Measurements from ENCODE around the gene MACC1. TPM values are rescaled to one million over a fixed set of nuclear protein-coding genes. Genes with fewer than 3 reads are reported as not detected.

MACC1 gene
- total RNA-seq, 2 donors from 2014 or later, result 0.14 to 0.56 TPM

DNA sequence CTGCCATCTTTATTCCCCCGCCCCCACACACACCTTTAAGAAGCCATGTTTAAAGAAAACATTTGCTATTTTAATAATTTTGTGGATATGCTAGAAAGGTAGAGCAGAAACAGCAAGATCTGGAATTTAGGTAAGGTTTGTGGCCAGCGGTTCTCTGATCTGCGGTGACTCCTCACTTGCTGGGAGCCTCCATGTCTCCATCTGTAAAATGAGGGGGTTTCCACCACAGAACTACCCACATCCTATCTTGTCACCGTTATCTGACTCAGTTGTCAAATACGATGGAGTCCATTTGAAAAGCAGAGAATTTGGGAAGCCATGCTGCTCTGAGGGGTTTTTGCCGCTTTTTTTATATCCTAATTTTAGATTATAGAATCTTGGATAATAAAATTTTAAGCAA, 23.3 kb downstream of the MACC1 start:
- Histone ChIP-seq H3K4me3 (no peak overlapping the region), H3K9me3 (peaks cover 5% of the 10 kb centered on the region), H3K4me1 (ENCODE audit: control insufficient read depth in 1 of 2, low read depth in 2 of 2) (no peaks in the 10 kb centered on the region), H3K27me3 (replicated peaks; ENCODE audit: insufficient read depth) (no peaks in the 10 kb centered on the region), H3K36me3 (no peaks in the 10 kb centered on the region), H3K27ac (peak overlapping the region in 1 of 2 donors; percentile 8)
- DNase-seq (ENCODE audit: low spot score) (no peak), ATAC-seq (ENCODE audit: insufficient number of reproducible peaks, low FRiP score, low read depth) (no peak)
- TF ChIP-seq, protein P1, sequence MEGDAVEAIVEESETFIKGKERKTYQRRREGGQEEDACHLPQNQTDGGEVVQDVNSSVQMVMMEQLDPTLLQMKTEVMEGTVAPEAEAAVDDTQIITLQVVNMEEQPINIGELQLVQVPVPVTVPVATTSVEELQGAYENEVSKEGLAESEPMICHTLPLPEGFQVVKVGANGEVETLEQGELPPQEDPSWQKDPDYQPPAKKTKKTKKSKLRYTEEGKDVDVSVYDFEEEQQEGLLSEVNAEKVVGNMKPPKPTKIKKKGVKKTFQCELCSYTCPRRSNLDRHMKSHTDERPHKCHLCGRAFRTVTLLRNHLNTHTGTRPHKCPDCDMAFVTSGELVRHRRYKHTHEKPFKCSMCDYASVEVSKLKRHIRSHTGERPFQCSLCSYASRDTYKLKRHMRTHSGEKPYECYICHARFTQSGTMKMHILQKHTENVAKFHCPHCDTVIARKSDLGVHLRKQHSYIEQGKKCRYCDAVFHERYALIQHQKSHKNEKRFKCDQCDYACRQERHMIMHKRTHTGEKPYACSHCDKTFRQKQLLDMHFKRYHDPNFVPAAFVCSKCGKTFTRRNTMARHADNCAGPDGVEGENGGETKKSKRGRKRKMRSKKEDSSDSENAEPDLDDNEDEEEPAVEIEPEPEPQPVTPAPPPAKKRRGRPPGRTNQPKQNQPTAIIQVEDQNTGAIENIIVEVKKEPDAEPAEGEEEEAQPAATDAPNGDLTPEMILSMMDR (IDR thresholded peaks at IDR 0.05), result no peak

DNA sequence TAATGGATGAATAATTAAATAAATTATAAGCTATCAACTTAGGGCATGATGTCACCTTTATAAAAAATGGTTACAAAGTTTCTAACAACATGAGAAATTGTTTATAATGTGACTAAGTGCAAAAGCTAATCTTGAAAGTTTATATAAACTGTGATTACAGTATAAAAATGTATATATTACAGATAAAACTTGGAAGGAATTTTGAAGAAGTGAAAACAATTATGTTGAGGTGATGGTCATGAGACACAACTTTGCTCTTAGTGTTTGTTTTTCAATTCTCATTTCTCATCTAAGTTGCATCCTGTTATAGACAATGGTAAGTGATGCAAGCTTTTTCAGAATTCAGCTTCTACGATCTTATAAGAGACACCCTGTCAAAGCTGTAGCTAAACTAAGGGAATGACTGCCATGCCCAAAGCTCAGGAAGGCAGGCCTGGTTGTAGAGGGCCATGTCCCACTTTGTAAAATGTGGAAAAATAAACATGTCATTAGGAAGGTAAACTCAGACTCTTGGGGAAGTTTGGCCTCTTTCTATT, 23.9 kb downstream of the MACC1 start:
- H3K4me3 ChIP-seq, result no peak overlapping the region
- H3K4me1 ChIP-seq (ENCODE audit: control insufficient read depth in 1 of 2, low read depth in 2 of 2), result no peaks in the 10 kb centered on the region
- peaks cover 5% of the 10 kb centered on the region for H3K9me3 ChIP-seq
- no peaks in the 10 kb centered on the region for H3K27me3 ChIP-seq (replicated peaks; ENCODE audit: insufficient read depth)
- TF ChIP-seq, protein P1 (IDR thresholded peaks at IDR 0.05), result no peak
- no peak for ATAC-seq (ENCODE audit: insufficient number of reproducible peaks, low FRiP score, low read depth)
- no peaks in the 10 kb centered on the region for H3K36me3 ChIP-seq
- H3K27ac ChIP-seq, result peak overlapping the region in 1 of 2 donors; percentile 8
- DNase-seq (ENCODE audit: low spot score), result no peak

DNA sequence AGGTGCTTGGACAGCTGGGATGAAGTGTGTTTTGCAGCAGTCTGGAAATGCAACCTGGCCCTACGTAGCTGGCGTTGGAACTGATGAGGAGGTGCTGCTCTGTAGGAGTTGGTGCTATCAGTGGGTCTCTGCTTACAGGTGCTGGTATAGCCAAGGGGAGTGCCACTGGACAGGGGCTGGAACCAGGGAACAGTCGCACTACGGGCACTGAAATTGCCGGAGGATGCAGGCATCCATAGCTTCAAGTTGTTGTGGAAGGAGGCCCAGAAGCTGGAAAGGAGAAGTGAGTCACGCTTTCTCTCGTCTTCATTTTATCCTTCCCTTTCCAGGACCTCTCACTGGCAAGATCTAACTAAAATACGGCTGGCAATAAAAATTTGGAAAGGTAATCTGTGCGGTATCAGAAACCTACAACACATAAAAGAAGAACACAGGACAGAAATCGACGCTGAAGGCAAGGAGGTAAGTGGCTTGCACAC, 25.8 kb downstream of the MACC1 start:
- TF ChIP-seq, protein P1 (IDR thresholded peaks at IDR 0.05), result no peak
- H3K27ac ChIP-seq, result no peak overlapping the region
- H3K36me3 ChIP-seq, result no peaks in the 10 kb centered on the region
- H3K27me3 ChIP-seq (replicated peaks; ENCODE audit: insufficient read depth), result no peaks in the 10 kb centered on the region
- no peak overlapping the region for H3K4me3 ChIP-seq
- no peak for DNase-seq (ENCODE audit: low spot score)
- ATAC-seq (ENCODE audit: insufficient number of reproducible peaks, low FRiP score, low read depth), result no peak
- peaks cover 5% of the 10 kb centered on the region for H3K9me3 ChIP-seq
- H3K4me1 ChIP-seq (ENCODE audit: control insufficient read depth in 1 of 2, low read depth in 2 of 2), result no peaks in the 10 kb centered on the region

DNA sequence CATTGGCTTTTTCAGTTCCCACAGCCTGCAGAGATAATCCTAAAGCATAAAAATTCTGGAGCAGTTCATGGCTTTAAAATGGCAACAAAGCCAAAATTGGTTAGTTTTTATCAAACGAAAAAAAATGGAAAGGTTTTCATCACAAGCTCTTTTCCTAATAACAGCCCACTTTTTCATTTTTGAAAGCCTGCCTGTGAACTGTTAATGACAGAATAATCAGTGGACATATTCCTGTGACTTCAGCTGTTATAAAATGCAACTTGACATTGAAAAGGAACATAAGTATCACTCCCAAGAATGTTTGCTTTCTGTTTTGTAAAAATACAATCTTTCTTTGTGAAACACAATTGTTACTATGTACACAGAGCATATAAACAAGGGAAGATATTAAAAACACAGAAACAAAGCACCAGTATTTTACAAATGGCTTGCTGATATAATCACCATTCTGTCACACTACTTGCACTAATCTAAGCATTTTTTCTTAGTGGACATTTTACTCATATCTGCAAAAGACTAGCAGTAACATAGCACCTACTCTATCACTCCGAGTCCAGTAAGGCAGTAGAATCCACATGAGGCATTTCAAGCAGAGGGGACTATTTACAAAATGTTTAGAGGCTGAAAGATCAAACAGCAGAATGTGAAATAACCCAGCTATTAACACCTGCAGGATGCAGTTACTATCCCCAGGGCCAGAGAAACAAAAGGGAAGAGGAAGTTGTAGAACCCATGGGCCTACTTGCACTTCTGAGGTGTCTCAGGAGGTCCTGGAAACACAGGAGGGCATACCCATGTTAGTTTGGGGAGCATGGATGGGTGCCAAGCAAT, 26.4 kb downstream of the MACC1 start:
- Histone ChIP-seq H3K4me1 (ENCODE audit: control insufficient read depth in 1 of 2, low read depth in 2 of 2) (no peaks in the 10 kb centered on the region), H3K36me3 (no peaks in the 10 kb centered on the region), H3K27me3 (replicated peaks; ENCODE audit: insufficient read depth) (no peaks in the 10 kb centered on the region), H3K9me3 (peaks cover 5% of the 10 kb centered on the region), H3K27ac (no peak overlapping the region), H3K4me3 (no peak overlapping the region)
- no peak for ATAC-seq (ENCODE audit: insufficient number of reproducible peaks, low FRiP score, low read depth)
- TF ChIP-seq, protein P1 (IDR thresholded peaks at IDR 0.05), result no peak
- no peak for DNase-seq (ENCODE audit: low spot score)

DNA sequence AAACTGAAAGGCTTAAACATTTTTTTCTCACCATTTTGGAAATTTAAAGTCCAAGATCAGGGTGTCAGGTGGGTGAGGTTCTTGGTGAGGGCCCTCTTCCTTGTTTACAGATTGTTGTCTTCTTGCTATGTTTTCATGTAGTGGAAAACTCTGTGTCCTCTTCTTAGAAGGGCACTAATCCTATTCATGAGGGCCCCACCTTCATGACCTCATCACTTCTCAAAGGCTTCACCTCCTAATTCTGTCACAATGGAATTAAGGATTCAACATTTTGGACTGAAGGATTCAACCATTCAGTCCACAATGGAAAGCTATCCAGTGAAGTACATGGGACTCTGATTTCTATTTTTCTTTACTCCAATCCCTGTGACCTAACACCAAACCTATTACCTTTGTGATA, 27.3 kb downstream of the MACC1 start:
- H3K36me3 ChIP-seq, result no peaks in the 10 kb centered on the region
- no peaks in the 10 kb centered on the region for H3K27me3 ChIP-seq (replicated peaks; ENCODE audit: insufficient read depth)
- ATAC-seq (ENCODE audit: insufficient number of reproducible peaks, low FRiP score, low read depth), result no peak
- H3K4me1 ChIP-seq (ENCODE audit: control insufficient read depth in 1 of 2, low read depth in 2 of 2), result no peaks in the 10 kb centered on the region
- no peak for DNase-seq (ENCODE audit: low spot score)
- H3K4me3 ChIP-seq, result no peak overlapping the region
- H3K27ac ChIP-seq, result no peak overlapping the region
- peaks cover 5% of the 10 kb centered on the region for H3K9me3 ChIP-seq
- TF ChIP-seq, protein P1 (IDR thresholded peaks at IDR 0.05), result no peak
